CD8-positive, alpha-beta memory T cell (primary cell): ENCODE measurements around the gene LRRC3. TPM values are rescaled to one million over a fixed set of nuclear protein-coding genes. Genes with fewer than 3 reads are reported as not detected.
A peak's percentile ranks its signal among the peaks of the same experiment; 100 is the strongest.

ENCODE experiments used
- CTCF ChIA-PET: fragments of 350-600 bp; sonication (Branson Sonifier 250); formaldehyde crosslinking; loops from one replicate; lab custom pipeline; 2021; ENCODE audit warnings: antibody characterized with exemption; lab: Charles Lee
- POLR2A ChIA-PET: fragments of 350-600 bp; sonication (Branson Sonifier 250); formaldehyde crosslinking; loops from one replicate; lab custom pipeline; 2021; ENCODE audit warnings: antibody characterized with exemption; lab: Charles Lee
- DNase-seq, 5 donors: peaks; one replicate each; pipeline versions ENCODE4 v3.0.0 to v3.0.0-alpha.2; 2020 to 2022; ENCODE audit warnings: mixed read lengths in 1 of 5
- H3K27ac ChIP-seq: one replicate; pipeline ENCODE4 v1.7.0; 2013; ENCODE audit warnings: low read depth, mild to moderate bottlenecking, low read length, moderate library complexity
- H3K27me3 ChIP-seq: 2 replicates; pipeline ENCODE4 v1.7.0; 2013; ENCODE audit warnings: low read length, mild to moderate bottlenecking; ENCODE audit not compliant: insufficient read depth, poor library complexity, severe bottlenecking
- H3K36me3 ChIP-seq: 2 replicates; pipeline ENCODE4 v1.7.0; 2013; ENCODE audit warnings: mild to moderate bottlenecking, low read length, moderate library complexity; ENCODE audit not compliant: insufficient read depth
- H3K4me1 ChIP-seq: 2 replicates; pipeline ENCODE4 v1.7.0; 2013; ENCODE audit warnings: mild to moderate bottlenecking, low read length, moderate library complexity; ENCODE audit not compliant: insufficient read depth
- H3K4me3 ChIP-seq: 2 replicates; pipeline ENCODE4 v1.7.0; 2013; ENCODE audit warnings: mild to moderate bottlenecking, low read length
- H3K9me3 ChIP-seq: 2 replicates; pipeline ENCODE4 v1.7.0; 2013; ENCODE audit warnings: mild to moderate bottlenecking, low read length
- H3K27ac Mint-ChIP-seq, 8 donors: one replicate each; pipeline ENCODE4 v1.8.0; 2020 to 2021; ENCODE audit warnings: mixed read lengths in 8 of 8, mild to moderate bottlenecking in 6 of 8, inconsistent platforms in 3 of 8, moderate library complexity in 3 of 8
- H3K27me3 Mint-ChIP-seq, 2 donors: one replicate each; pipeline ENCODE4 v1.8.0; 2020 to 2021; ENCODE audit warnings: mixed read lengths in 2 of 2, mild to moderate bottlenecking in 1 of 2, moderate library complexity in 1 of 2
- H3K36me3 Mint-ChIP-seq, 3 donors: one replicate each; pipeline ENCODE4 v1.8.0; 2020 to 2021; ENCODE audit warnings: mixed read lengths in 3 of 3, inconsistent platforms in 1 of 3, mild to moderate bottlenecking in 1 of 3
- H3K4me1 Mint-ChIP-seq, 3 donors: one replicate each; pipeline ENCODE4 v1.8.0; 2020 to 2021; ENCODE audit warnings: mixed read lengths in 3 of 3, inconsistent platforms in 1 of 3, mild to moderate bottlenecking in 1 of 3
- H3K4me3 Mint-ChIP-seq, 7 donors: one replicate each; pipeline ENCODE4 v1.8.0; 2020 to 2021; ENCODE audit warnings: mixed read lengths in 7 of 7, mild to moderate bottlenecking in 6 of 7, moderate library complexity in 4 of 7, inconsistent platforms in 2 of 7
- H3K9me3 Mint-ChIP-seq, 5 donors: one replicate each; pipeline ENCODE4 v1.8.0; 2020 to 2022; ENCODE audit warnings: mixed read lengths in 5 of 5, mild to moderate bottlenecking in 3 of 5, moderate library complexity in 2 of 5, inconsistent platforms in 1 of 5
- polyA plus RNA-seq: library from polyadenylated mRNA; unstranded; fragments of 300-500 nt; fragmentation: Illumina TruSeq; gene quantifications from one replicate; pipeline ENCODE4 v1.2.3, GENCODE V29; 2021
- total RNA-seq, 2 experiments: library from RNA; stranded (reverse); gene quantifications; one replicate each; pipeline ENCODE4 v1.2.3, GENCODE V29; 2021

LRRC3 gene
- total and polyA plus RNA-seq, 3 experiments from 2014 or later, result 0.17 to 0.90 (median 0.80) TPM

- DNase-seq, result peak in 1 of 5 donors; percentile 32
- peaks cover 0 to 9% (median 5%) of the 10 kb centered on the region in 3 donors for H3K36me3 Mint-ChIP-seq
Measured at GRCh38 chr21:44425895-44426662, 29.2 kb upstream of the LRRC3 start.

GRCh38 chr21:44426663-44427191, 28.6 kb upstream of the LRRC3 start:
- Histone ChIP-seq H3K4me1 (no peaks in the 10 kb centered on the region), H3K27me3 (no peaks in the 10 kb centered on the region), H3K9me3 (no peaks in the 10 kb centered on the region), H3K4me3 (no peak overlapping the region), H3K27ac (no peak overlapping the region), H3K36me3 (no peaks in the 10 kb centered on the region)
- Mint-ChIP-seq H3K27me3 (peaks cover 0 to 2% of the 10 kb centered on the region in 2 donors), H3K36me3 (peaks cover 0 to 11% (median 5%) of the 10 kb centered on the region in 3 donors), H3K9me3 (peaks cover 9 to 19% (median 16%) of the 10 kb centered on the region in 5 donors), H3K4me3 (no peak overlapping the region), H3K27ac (peak overlapping the region in 2 of 8 donors; percentile 41 to 82), H3K4me1 (no peaks in the 10 kb centered on the region)
- DNase-seq, result peak in 1 of 5 donors; percentile 34
- CTCF ChIA-PET, result no interaction called here
- POLR2A ChIA-PET, result no interaction called here

More at GRCh38 chr21:44425895-44426662, 29.2 kb upstream of the LRRC3 start:
- ChIA-PET POLR2A (no interaction called here), CTCF (no interaction called here)
- Histone ChIP-seq H3K36me3 (no peaks in the 10 kb centered on the region), H3K4me1 (no peaks in the 10 kb centered on the region), H3K9me3 (no peaks in the 10 kb centered on the region), H3K27ac (no peak overlapping the region), H3K4me3 (no peak overlapping the region), H3K27me3 (no peaks in the 10 kb centered on the region)
- Mint-ChIP-seq H3K9me3 (peaks cover 3 to 15% (median 12%) of the 10 kb centered on the region in 5 donors), H3K27ac (no peak overlapping the region), H3K27me3 (peaks cover 0 to 2% of the 10 kb centered on the region in 2 donors), H3K4me1 (no peaks in the 10 kb centered on the region), H3K4me3 (no peak overlapping the region)

GRCh38 chr21:44427241-44428120, 27.8 kb upstream of the LRRC3 start:
- ChIA-PET POLR2A (no interaction called here), CTCF (no interaction called here)
- Mint-ChIP-seq H3K4me3 (no peak overlapping the region), H3K36me3 (peaks cover 0 to 14% (median 5%) of the 10 kb centered on the region in 3 donors), H3K27me3 (peaks cover 0 to 2% of the 10 kb centered on the region in 2 donors), H3K4me1 (no peaks in the 10 kb centered on the region), H3K27ac (peak overlapping the region in 1 of 8 donors; percentile 50), H3K9me3 (peaks cover 12 to 24% (median 18%) of the 10 kb centered on the region in 5 donors)
- H3K4me3 ChIP-seq, result no peak overlapping the region
- no peaks in the 10 kb centered on the region for H3K36me3 ChIP-seq
- no peaks in the 10 kb centered on the region for H3K4me1 ChIP-seq
- H3K27ac ChIP-seq, result no peak overlapping the region
- DNase-seq, result peak in 1 of 5 donors; percentile 36
- H3K27me3 ChIP-seq, result no peaks in the 10 kb centered on the region
- no peaks in the 10 kb centered on the region for H3K9me3 ChIP-seq

GRCh38 chr21:44428281-44428960, 26.9 kb upstream of the LRRC3 start:
- Mint-ChIP-seq H3K4me1 (no peaks in the 10 kb centered on the region), H3K27ac (peak overlapping the region in 5 of 8 donors; percentile 46 to 85 (median 74)), H3K27me3 (peaks cover 0 to 2% of the 10 kb centered on the region in 2 donors), H3K4me3 (no peak overlapping the region), H3K9me3 (peaks cover 12 to 25% (median 18%) of the 10 kb centered on the region in 5 donors), H3K36me3 (peaks cover 0 to 14% (median 5%) of the 10 kb centered on the region in 3 donors)
- Histone ChIP-seq H3K36me3 (no peaks in the 10 kb centered on the region), H3K4me1 (no peaks in the 10 kb centered on the region), H3K27me3 (no peaks in the 10 kb centered on the region), H3K9me3 (no peaks in the 10 kb centered on the region), H3K4me3 (no peak overlapping the region), H3K27ac (no peak overlapping the region)
- CTCF ChIA-PET, result interaction anchor here (0.7 kb wide), 1 partner anchor 109 kb away, joined by 4 read pairs; no protein-coding TSS in a partner anchor
- DNase-seq, result peak; percentile 28 to 74 (median 59)
- POLR2A ChIA-PET, result no interaction called here

- Mint-ChIP-seq H3K27ac (no peak overlapping the region), H3K27me3 (peaks cover 0 to 2% of the 10 kb centered on the region in 2 donors), H3K4me1 (no peaks in the 10 kb centered on the region), H3K9me3 (peaks cover 12 to 25% (median 18%) of the 10 kb centered on the region in 5 donors), H3K4me3 (no peak overlapping the region), H3K36me3 (peaks cover 0 to 14% (median 5%) of the 10 kb centered on the region in 3 donors)
- ChIA-PET CTCF (no interaction called here), POLR2A (interaction anchor here (0.6 kb wide), 1 partner anchor 487 kb away, joined by 5 read pairs; no protein-coding TSS in a partner anchor)
- Histone ChIP-seq H3K9me3 (no peaks in the 10 kb centered on the region), H3K27me3 (no peaks in the 10 kb centered on the region), H3K4me1 (no peaks in the 10 kb centered on the region), H3K27ac (no peak overlapping the region), H3K4me3 (no peak overlapping the region), H3K36me3 (no peaks in the 10 kb centered on the region)
- no peak for DNase-seq
Measured at GRCh38 chr21:44429894-44430293, 25.4 kb upstream of the LRRC3 start.

- CTCF ChIA-PET, result no interaction called here
Measured at GRCh38 chr21:44431300-44431699, 24.0 kb upstream of the LRRC3 start.

More at GRCh38 chr21:44431300-44431699, 24.0 kb upstream of the LRRC3 start:
- Histone ChIP-seq H3K4me1 (no peaks in the 10 kb centered on the region), H3K27me3 (no peaks in the 10 kb centered on the region), H3K27ac (no peak overlapping the region), H3K9me3 (no peaks in the 10 kb centered on the region), H3K36me3 (no peaks in the 10 kb centered on the region), H3K4me3 (no peak overlapping the region)
- H3K27me3 Mint-ChIP-seq, result peaks cover 0 to 2% of the 10 kb centered on the region in 2 donors
- no peak overlapping the region for H3K27ac Mint-ChIP-seq
- POLR2A ChIA-PET, result no interaction called here
- peaks cover 12 to 25% (median 18%) of the 10 kb centered on the region in 5 donors for H3K9me3 Mint-ChIP-seq
- H3K4me3 Mint-ChIP-seq, result no peak overlapping the region
- no peaks in the 10 kb centered on the region for H3K4me1 Mint-ChIP-seq
- H3K36me3 Mint-ChIP-seq, result peaks cover 0 to 14% (median 5%) of the 10 kb centered on the region in 3 donors
- DNase-seq, result no peak
